HFF-Myc (cell line): Measurements from ENCODE around the gene IL17C.

Experiments
- DNase-seq: peaks from one replicate; pipeline ENCODE4 v3.0.0-alpha.2; 2011; ENCODE audit warnings: low read depth; ENCODE audit errors: extremely low read depth
- H3K4me3 ChIP-seq: replicated peaks from 2 replicates; pipeline ENCODE4 v1.5.1; 2011; ENCODE audit warnings: low read depth, mild to moderate bottlenecking, control low read depth, low read length
- TF ChIP-seq, protein P1 (sequence below): IDR thresholded peaks from 2 replicates; pipeline ENCODE4 v1.5.1; 2012; ENCODE audit warnings: mild to moderate bottlenecking, low read depth, low read length, control low read depth; ENCODE audit errors: missing control alignments

Gene IL17C

GRCh38 chr16:88634141-88634993, 4.0 kb upstream of the IL17C start:
- peak overlapping the region; percentile 39 for H3K4me3 ChIP-seq
- TF ChIP-seq, protein P1, sequence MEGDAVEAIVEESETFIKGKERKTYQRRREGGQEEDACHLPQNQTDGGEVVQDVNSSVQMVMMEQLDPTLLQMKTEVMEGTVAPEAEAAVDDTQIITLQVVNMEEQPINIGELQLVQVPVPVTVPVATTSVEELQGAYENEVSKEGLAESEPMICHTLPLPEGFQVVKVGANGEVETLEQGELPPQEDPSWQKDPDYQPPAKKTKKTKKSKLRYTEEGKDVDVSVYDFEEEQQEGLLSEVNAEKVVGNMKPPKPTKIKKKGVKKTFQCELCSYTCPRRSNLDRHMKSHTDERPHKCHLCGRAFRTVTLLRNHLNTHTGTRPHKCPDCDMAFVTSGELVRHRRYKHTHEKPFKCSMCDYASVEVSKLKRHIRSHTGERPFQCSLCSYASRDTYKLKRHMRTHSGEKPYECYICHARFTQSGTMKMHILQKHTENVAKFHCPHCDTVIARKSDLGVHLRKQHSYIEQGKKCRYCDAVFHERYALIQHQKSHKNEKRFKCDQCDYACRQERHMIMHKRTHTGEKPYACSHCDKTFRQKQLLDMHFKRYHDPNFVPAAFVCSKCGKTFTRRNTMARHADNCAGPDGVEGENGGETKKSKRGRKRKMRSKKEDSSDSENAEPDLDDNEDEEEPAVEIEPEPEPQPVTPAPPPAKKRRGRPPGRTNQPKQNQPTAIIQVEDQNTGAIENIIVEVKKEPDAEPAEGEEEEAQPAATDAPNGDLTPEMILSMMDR: no peak

DNA sequence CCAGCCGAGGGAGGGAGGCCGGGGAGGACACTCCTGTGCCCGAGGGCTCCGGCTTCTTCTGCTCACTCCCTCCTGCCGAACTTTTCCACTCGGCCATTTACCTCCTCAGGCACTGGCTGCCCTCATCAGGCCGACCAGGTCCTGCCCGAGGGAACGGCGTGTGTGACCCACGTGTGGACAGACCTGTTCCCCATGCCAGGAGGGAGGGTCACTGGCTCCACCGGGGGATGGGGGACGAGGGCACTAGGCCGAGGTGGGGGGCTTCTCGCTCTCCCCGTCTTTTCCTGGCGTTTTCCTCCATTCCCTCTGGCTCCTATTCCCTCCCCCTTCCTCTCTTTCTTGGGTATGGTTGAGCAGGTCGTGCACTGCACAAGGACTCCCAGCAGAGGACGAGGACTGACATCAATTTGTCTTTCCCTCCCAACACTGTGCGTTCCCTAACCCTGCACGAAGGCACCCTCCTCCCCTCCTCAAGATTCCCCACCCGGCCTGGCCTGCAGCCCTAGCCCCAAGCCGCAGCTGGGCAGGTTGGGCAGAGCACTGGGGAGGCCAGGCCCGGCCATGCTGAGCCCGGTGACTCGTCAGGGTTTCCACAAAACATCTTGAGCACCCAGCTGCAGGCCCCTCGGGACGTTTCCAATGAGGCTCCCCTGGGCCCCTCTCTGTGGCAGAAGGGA, 3.2 kb upstream of the IL17C start:
- no peak for DNase-seq
- TF ChIP-seq, protein P1: peak; percentile 13
- H3K4me3 ChIP-seq: peak overlapping the region; percentile 39

More at GRCh38 chr16:88634141-88634993, 4.0 kb upstream of the IL17C start:
- no peak for DNase-seq

GRCh38 chr16:88635671-88636319, 2.6 kb upstream of the IL17C start:
- H3K4me3 ChIP-seq: no peak overlapping the region
- DNase-seq: no peak
- TF ChIP-seq, protein P1: no peak

DNA sequence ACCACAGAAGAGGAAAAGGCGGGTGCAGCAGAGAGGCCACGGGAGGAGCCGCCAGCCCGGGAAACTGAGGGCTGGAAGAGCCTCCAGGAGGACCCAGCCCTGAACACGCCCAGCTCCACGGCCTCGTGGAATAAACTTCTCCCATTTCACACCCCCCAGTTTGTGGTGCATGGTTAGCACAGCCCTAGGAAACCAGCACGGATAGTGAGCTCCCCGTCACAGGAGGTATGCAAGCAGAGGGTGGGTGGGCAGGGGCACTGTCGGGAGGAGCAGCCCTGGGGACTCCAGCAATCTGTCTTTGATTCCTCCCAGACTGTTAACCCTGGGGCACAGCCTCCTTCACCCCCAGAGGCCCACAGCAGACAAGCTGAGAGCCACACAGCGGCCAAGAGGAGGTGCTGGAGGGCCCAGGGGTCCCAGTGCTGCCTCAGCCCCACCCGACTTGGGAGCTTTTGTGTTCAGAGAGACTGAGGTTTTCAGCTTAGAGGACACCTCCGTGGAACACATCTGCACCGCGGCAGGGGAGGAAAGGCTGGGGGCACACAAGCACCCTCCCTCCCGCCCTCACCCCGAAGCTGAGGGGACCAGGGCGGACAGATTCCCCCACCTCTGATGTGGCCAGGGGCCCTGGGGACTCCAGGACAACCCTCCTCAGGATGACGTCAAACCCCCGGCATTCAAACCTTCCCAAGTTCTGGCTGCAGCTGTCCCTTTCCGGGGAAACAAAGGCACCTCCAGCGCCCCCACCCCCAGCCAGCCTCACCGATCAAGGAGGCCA, 1.7 kb upstream of the IL17C start:
- no peak for DNase-seq
- no peak overlapping the region for H3K4me3 ChIP-seq
- TF ChIP-seq, protein P1: no peak

DNA sequence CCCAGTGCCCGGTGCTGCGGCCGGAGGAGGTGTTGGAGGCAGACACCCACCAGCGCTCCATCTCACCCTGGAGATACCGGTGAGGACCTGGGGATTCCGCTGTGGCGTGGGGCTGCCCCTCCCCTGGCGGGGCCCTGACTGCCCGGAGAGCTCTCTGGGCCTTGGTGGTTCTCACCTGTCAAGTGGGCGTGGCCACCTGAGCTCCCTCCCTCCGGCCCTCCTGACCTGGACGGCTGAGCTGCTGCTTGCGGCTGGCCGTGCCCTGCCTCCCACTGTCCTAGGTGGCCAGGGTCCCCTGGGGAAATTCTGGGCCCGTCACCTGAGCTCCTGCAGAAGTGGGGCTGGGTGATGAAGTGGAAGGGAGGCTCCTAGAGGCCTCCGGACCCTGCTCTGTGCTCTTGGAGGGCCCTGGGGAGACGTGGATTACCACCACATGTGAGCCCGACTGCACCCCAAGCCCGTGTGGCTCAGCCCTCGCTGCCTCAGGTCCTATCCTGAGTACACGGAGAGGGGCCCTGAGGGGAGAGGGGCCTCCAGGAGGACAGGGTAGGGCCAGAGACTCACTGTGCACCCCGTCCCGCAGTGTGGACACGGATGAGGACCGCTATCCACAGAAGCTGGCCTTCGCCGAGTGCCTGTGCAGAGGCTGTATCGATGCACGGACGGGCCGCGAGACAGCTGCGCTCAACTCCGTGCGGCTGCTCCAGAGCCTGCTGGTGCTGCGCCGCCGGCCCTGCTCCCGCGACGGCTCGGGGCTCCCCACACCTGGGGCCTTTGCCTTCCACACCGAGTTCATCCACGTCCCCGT, 1.1 kb downstream of the IL17C start:
- no peak for DNase-seq
- no peak overlapping the region for H3K4me3 ChIP-seq
- TF ChIP-seq, protein P1: no peak

- H3K4me3 ChIP-seq: no peak overlapping the region
- TF ChIP-seq, protein P1: no peak
- no peak for DNase-seq
These were observed 1.7 kb downstream of the IL17C start for GRCh38 chr16:88640039-88640495.
